ENCODE measurements around the gene TBC1D5.

DNA sequence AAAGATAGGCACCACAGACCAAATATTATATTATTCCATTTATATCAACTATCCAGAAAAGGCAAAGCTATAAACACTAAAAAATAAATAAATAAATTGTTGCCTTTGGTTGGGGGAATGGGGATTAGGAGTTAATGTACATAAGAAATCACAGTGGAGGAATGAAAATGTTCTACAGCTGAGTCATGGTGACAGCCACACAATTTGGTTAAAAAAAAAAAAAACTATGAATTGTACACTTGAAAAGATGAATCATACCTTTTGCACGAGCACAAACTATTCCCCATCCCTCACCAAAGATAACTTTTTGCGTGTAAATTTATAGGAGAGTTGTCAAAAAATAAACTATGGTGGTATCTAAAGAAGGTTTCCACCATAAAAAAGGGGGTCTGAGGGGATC, 103.2 kb downstream of the TBC1D5 start:
- no peak for TF ChIP-seq POLR2A (IDR thresholded peaks at IDR 0.05)
- TF ChIP-seq, protein P1, sequence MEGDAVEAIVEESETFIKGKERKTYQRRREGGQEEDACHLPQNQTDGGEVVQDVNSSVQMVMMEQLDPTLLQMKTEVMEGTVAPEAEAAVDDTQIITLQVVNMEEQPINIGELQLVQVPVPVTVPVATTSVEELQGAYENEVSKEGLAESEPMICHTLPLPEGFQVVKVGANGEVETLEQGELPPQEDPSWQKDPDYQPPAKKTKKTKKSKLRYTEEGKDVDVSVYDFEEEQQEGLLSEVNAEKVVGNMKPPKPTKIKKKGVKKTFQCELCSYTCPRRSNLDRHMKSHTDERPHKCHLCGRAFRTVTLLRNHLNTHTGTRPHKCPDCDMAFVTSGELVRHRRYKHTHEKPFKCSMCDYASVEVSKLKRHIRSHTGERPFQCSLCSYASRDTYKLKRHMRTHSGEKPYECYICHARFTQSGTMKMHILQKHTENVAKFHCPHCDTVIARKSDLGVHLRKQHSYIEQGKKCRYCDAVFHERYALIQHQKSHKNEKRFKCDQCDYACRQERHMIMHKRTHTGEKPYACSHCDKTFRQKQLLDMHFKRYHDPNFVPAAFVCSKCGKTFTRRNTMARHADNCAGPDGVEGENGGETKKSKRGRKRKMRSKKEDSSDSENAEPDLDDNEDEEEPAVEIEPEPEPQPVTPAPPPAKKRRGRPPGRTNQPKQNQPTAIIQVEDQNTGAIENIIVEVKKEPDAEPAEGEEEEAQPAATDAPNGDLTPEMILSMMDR (IDR thresholded peaks at IDR 0.05), result no peak
